Frontal cortex (tissue), 4 donors: ENCODE data around the gene LINC00237. TPM values are rescaled to one million over a fixed set of nuclear protein-coding genes. Genes with fewer than 3 reads are reported as not detected.

Source experiments
- DNase-seq, 2 donors: peaks; one replicate each; pipeline ENCODE4 v3.0.0; 2012; ENCODE audit warnings: low spot score in 2 of 2
- FAIRE-seq: peaks from 2 replicates; lab custom pipeline; 2012; peaks lifted over from hg19 to GRCh38; lab: Jason Lieb, UNC
- total RNA-seq: library from RNA; depleted of rRNA; stranded (reverse); fragments of >200 nt; gene quantifications from one replicate; pipeline ENCODE4 v1.2.3, GENCODE V29; 2014
- donor health status: control.
- donor health status: control.
- donor health status: control.

LINC00237 gene
- total RNA-seq, 1 donor from 2014 or later, result 0.82 TPM

DNA sequence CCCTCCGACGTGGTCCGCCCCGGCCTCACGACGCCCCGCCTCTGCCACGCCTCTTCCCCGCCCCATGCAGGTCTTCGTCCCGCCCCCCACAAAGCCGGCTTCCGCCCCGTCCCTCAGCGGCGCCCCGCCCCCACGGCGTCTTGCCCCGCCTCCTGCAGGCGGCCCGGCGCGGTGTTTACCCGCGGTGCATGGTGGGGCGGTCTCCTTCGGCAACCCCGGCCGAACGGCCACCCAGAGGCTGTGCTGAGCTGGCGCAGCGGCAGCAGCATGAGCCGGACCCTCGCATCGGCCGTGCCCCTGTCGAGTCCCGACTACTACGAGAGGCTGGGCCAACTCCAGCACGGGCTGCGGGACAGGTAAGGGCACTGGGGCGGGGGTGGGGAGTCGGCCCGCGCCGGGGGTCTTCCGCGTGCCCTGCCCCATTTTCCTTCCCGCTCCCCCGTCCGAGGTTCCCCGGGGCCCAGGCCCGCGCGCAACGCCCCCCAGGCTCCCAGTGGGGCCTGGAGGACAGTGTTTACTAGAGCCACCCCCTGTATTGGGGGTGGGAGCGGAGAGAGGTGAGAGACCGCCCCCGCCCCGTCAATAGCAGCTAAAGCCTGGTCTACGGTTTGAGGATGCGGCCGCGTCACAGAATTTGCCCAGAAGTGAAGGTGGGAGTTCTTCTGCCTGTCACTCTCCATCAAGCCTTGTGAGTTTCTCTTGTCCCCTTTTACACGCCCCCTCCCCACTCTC lies 19.9 kb upstream of the LINC00237 start, which contains the start of gene KIZ:
Gene KIZ, plus strand, starts transcription at position 234 of the 732 bp plus-strand sequence. Its CDS starts 34 bp downstream, at position 268.
- no peak for FAIRE-seq
- DNase-seq, result peak; percentile 91 to 94

DNA sequence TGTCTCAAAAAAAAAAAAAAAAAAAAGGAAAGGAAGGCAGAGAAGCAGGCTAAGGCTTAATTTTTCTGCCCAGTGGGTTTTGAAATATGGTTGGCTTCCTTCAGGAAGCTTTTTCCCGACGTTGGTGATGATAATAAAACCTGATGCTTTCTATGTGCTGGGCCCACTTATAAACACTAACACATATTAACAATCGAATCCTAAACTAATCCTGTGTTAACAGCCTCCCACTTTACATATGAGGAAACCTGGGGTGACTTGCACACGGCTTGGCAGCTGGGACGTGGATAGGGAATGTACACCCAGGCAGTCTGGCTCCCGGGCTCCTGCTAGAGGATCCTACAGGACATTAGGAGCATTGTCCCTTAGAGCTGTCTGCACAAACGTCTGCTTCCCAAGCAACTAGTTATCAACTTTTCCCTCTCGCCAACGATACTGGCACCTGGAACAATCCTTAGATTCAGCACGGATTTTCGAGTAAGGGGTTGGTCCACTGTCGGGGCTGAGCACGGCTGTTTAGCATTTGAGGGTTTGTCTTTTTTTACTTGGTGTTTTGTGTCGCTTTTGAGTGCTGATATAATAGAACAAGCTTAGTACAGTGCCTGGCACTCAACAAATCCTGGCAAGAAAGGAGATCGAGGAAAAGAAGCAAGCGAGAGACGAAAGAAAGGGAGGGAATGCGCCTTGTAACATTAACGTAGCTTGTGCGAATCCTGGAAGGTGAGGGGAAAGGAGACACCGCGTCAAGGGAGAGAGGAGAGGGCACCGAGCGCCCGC lies 19.1 kb upstream of the LINC00237 start:
- no peak for FAIRE-seq
- DNase-seq, result peak in 1 of 2 donors; percentile 45

DNA sequence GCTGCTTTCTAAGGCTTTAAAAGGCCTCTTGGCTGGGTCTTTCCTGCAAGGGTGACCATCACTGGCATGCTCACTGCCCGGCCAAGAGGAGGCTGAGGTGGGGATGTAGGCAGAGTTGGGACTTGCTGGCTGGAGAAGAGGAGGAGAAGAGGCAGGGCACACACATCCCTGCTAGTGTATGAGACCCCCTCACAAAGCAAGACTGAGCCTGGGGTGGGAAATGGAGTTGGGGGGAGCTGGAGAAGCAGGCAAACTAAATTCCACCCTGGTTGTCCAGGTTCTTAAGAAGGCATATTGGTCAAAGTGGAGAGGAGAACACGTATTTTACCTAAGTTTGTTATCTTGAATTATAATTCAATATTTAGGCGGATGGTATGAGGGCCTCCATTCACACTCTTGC lies 18.0 kb upstream of the LINC00237 start:
- FAIRE-seq, result no peak
- DNase-seq, result no peak

DNA sequence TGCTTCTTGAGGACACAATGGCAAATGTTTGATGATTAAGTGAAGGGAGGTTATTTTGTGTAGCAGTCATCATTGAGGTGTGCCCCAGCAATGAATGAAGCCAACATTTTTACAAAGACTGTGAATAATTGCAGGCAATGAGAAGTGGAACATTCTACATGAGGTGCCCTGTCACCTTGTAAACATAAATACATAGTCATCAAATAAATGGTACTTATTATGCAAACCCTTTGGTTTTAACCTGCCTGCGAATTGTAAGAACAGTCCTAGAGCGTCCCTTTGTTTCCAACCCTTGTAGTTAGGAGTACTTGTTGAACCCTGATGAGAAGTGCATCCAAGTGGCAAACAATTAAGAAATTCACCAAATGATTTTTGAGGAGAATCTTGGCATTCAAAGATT lies 12.6 kb upstream of the LINC00237 start:
- FAIRE-seq (no peak), DNase-seq (no peak)

DNA sequence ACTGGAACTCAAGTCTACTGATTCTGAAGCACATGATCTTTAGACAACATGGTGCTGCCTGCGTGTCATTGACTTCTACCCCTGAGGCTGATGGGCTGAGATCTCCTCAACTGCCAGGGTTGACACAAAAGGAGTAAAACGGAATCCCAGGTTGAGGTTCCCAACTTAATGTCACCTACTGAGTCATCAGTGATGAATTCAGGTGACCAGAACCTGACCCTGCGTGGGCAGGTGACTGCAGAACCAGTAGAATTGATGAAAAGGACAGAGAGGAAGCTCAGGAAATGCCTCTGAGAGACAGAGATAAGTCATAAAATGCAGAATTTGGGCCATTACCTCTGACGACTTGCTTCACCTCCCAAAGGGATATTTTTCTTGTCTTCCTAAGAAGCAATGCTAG lies 12.0 kb upstream of the LINC00237 start:
- FAIRE-seq (no peak), DNase-seq (no peak)

DNA sequence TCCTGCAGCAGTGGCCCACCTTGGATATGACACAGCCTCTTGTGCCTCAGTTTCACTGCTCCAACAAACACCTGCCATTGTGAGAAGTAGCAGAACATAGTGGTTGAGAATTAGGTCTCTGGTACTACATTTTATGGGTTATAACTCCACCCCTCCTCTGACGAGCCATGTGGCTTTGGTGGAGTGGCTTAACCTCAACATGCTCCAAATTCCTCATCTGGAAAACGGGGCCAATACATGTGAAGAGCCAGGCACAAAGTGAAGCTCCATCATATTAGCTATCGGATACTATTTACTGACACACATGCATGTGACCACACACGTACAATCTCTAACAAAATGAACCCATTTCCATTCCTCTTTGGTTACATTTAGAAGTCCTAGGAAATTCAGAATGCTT lies 11.4 kb upstream of the LINC00237 start:
- DNase-seq, result no peak
- FAIRE-seq, result no peak

DNA sequence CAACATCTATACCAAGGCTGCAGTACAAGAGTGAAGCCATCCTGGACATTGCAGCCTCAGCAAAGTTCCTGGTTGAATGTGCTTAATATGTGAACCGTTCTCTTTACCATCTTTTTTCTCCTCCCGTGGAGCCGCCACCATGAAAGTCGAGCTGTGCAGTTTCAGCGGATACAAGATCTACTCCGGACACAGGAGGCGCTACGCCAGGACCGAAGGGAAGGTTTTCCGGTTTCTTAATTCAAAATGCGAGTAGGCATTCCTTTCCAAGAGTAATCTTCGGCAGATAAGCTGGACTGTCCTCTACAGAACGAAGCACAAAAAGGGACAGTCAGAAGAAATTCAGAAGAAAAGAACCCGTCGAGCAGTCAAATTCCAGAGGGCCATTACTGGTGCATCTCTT lies 8.4 kb upstream of the LINC00237 start:
- DNase-seq (no peak), FAIRE-seq (no peak)

DNA sequence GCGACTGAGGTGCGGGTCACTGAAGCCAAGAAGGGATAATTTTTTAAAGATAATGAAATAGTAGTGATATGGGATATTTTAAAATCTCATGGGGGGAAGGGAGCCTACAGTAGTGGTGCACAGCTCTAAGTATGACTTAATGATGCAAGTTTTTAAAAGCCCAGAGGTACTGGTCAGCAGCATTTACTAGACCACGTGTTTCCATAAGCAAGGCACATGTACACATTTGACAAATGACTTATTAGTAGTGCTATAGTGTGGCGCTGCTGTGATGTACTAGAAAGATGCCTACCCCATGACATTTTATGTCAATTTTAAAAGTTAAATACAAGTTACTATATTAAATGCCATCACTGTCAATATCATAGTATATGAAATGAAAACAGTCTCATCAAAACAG lies 7.5 kb upstream of the LINC00237 start:
- FAIRE-seq (no peak), DNase-seq (no peak)

DNA sequence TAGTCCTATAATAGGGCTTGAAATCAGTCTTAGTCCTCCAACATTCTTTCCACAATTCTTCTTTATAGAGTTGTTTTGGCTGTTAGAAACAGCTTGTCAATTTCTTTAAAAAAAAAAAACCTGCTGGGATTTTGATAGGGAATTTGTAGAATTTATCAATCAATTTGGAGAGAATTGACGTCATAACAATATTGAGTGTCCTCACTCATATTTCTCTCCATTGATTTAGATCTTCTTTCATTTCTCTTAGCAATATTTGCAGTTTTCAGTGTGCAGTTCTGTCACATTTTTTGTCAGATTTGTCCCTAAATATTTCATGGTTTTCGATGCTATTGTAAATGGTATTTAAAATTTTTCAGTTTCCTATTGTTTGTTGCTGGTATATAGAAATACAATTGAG lies 5.3 kb upstream of the LINC00237 start:
- no peak for DNase-seq
- FAIRE-seq, result no peak

DNA sequence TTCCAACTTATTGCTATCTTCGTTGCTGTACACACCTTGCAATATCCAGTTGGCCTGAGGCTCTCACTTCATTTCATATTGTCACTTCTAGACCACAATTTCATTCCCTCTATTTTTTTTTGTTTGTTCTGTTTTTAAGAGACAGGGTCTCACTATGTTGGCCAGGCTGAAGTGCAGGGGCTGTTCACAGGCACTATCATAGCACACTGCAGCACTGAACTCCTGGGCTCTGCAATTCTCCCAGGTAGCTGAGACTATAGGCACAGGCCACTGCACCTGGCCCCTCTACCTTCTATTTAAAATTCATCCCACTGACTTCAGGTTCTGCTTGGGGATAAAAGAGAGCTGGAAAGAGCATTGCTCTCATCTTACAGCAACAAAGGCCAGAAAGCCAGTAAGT lies 4.7 kb upstream of the LINC00237 start:
- FAIRE-seq, result no peak
- DNase-seq, result no peak

DNA sequence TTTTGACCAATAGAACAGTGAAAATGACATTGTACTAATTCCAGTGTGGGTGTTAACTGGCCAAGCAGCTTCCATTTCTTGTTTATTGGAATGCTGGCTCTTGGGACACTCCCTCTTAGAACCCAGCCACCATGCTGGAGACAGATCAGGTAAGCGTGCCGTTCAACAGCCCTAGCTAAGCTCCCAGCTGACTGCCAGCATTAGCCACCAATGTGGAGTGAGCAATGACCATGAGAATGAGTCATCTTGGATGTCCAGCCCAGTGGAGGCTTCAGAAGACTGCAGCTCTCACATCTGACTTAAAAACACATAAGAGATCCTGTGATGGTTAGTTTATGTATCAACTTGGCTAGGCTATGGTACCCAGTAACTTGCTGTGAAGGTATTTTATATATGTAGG lies 3.0 kb upstream of the LINC00237 start:
- no peak for DNase-seq
- FAIRE-seq, result no peak

DNA sequence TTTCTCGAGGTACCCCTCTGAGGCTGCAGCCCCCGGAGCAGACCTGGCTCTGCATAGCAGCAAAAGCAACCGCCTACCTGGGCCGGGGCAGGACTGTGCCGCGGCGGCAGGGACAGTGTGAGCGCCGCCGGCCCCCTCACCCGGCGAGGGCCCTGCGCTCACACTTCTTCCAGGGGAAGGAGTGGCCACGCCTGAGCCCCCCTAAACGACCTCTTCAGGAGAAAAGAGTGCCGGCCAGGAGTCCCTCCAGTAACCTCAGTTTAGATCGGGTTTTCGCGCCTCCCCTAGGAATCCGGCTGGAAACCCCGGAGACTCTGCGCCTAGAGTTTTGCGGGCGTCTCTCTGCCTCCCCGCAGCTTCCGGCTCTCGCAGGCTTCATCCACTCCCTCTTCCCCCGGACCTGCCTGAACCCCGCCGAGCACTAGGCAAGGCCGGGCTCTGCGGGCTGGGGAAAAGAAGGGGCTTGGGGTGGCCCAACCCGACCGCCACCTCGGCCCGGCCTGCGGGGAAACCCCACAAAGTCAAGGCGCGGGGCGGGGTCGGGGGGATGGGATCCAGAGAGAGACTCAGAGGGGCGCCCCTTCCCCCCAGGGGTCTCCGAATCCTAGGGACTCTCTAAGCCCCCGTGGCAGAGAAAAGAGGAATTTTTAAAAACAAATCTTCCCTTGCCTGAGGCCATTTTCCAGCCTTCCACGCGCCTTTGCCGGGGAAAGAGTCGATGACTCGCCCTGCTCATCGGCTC lies 558 bp downstream of the LINC00237 start:
- DNase-seq (no peak), FAIRE-seq (no peak)

DNA sequence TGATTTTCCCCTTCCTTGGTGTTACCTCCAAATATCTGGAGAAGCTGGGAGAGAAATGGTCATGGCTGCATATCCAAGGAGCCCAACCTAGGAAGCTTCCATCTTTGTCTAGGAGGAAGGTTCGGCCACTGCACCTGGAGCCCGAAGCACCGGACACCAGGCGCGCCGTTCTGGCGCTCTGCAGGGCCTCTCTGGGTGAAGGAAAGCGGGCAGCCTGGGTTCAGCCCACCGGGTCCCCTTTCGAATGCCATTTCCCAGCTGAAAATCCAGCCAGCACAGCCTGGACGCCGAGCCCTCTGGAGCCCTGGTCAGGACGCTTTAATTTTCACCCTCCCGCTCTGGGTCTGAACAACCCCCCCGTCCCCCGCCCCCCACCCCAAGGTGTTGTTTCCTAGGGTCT lies 1.2 kb downstream of the LINC00237 start:
- DNase-seq (no peak), FAIRE-seq (no peak)

DNA sequence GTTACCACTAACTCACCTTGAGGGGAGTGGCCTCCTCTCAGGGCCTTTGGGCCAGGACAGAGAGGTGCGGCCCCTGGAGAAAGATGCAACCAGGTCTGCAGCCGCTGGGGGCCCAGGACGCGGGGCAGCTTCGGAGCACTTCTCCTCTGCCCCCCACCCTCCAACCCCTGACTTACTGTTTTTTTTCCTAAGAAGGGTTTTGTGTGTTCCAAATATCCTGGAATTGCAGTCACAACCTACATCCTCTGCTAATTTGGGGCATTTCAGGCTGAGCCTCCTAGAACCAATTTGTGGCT lies 1.7 kb downstream of the LINC00237 start:
- DNase-seq (no peak), FAIRE-seq (no peak)

DNA sequence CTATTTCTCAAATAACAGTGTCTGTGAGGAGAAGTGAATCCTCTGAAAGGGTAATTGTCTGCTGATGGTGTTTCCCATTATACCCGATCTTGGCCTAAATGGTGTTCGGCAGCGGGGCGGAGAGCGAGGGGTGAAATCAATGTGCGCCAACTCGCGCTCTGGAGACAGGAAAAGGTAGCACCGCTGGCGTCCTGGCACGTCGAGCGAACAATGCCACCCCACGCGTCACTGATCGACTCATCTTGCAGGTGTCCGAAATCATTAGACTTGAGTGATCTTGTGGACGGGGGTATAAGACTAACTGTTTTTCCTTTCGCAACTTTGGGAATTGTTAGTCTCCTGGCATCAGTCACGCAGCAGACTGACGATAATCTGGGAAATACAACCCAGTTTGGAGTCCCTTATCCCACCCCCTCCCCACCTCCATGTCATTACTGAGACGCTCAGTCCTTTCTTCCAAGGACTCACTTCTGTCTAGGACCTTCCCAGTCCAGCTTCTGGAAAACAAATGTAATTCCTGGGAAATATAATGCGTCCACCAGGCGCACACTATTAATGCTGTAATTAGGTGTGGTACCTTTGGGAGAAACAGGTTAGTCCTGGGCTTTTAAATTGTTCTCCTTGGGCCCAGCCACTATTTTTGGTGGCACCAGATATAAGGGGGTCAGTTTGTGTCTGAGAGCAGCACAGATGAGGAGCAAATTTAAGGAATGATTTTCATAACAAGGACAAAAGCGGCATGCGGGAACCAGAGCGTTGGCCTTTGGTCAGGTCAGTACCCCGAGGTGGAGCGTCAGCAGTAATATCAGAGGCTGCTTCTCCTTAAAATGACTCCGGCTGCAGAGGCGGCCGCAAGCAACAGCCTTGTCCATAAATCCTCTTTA lies 2.3 kb downstream of the LINC00237 start:
- no peak for FAIRE-seq
- DNase-seq, result no peak

DNA sequence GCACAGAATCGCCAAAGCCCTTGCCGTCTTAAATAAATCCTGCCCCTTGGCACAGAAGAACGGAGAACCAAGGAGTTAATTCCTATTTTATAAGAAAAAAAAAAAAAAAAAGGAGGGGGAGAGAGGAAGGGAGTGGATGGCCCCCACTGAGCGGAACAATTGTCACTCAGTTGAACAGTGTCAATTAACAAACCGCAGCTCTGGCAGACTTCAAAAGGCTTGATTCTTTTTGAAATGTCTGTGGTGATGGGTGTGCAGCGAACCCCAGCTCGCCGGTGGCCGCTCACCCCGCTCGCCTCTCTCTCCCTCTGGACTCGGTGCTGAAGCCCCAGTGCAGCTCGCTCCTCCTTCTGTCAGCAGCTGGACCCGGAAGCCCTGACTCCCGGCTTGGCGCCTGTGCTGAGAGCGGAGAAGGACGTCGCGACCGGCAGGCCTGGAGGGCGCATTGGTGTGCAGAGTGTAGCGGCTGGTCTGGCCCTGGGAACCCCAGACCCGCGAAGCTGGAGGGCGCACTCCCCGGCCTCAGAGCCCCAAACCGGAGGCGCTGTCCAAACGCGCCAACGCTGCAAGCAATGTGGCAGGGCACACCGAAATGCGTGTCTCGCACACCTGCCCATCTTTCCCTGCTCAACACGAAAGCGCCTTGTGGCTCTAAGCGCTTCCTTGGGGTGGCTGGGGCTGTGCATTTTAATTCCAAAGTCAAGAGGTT lies 3.4 kb downstream of the LINC00237 start:
- FAIRE-seq (no peak), DNase-seq (peak in 1 of 2 donors; percentile 73)

DNA sequence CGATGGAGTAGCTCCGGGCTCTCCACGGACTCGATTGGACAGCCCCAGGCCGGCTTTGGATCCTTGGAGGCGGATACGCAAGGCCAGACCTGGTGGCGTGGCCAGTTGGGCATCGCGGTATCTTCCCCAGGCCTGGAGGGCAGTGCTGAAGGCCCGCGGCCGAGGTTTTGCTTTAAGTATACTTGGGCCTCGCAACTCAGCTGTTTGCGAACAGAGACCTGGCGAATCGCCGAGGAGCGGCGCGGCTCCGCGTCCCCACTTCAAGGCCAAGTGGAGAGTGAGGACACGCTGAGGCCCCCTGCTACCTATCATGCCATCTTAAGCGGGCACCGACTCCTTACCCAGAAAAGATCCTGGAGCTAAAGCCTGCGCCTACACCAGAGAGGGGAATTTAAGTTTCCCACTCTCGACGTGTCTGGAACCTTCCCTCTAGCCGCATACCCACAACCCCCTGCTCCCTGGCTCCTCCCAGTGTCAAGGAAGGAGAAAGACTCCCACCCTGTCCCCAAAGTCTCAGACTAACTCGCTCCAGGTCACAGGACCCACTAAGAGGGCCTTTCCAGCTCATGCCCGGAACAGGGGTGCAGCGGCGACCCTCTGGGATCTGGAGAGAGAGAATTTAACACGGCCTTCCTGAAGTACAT lies 4.1 kb downstream of the LINC00237 start:
- FAIRE-seq (no peak), DNase-seq (peak in 1 of 2 donors; percentile 75)

DNA sequence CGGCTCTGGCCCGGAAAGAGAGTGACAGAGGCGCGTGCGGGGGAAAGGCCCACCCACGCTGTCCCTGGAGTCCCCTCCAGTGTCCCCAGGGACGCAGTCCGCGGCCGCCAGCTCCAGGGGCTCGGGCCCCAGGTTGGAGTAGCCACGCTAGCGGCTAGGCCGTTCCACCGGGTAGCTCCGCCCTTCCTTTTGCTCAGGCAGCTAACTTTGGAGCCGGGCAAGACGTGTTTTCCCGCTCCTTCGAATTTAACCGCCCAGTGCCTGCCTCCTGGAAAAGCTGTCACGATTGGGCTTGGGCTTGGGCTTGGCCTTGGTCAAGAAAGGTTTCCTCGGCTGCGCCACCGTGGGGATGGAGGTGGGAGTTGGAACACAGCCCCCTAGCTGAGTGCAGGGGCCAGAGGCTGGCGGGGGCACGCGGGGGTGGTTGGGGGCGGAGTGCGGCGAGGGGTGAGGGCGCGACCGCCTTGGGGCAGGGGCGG lies 4.7 kb downstream of the LINC00237 start:
- DNase-seq, result no peak
- no peak for FAIRE-seq
